Large intestine (tissue), 3 donors: ENCODE data around the gene MON2. TPM values are rescaled to one million over a fixed set of nuclear protein-coding genes. Genes with fewer than 3 reads are reported as not detected.
"Not testable (repeated sequence)": the region's sequence is repeated elsewhere in the genome, so short reads cannot be mapped to it uniquely, and the experiment has no call there.

Experiments used
- DNase-seq, 2 donors: peaks; one replicate each; pipeline versions ENCODE4 v3.0.0 to v3.0.0-alpha.2; 2013
- H3K27ac ChIP-seq: one replicate; pipeline ENCODE4 v1.5.1; 2013; ENCODE audit warnings: low read length
- H3K27me3 ChIP-seq: 2 replicates; pipeline ENCODE4 v1.6.1; 2013; ENCODE audit warnings: low read length; ENCODE audit not compliant: control insufficient read depth, insufficient read depth
- H3K36me3 ChIP-seq: 2 replicates; pipeline ENCODE4 v1.6.1; 2013; ENCODE audit warnings: low read length; ENCODE audit not compliant: control insufficient read depth, insufficient read depth
- H3K4me1 ChIP-seq: one replicate; pipeline ENCODE4 v1.6.1; 2013; ENCODE audit warnings: low read length; ENCODE audit not compliant: control insufficient read depth, insufficient read depth
- H3K4me3 ChIP-seq: one replicate; pipeline ENCODE4 v1.5.1; 2013; ENCODE audit warnings: low read length
- H3K9me3 ChIP-seq: one replicate; pipeline ENCODE4 v1.6.1; 2013; ENCODE audit warnings: mild to moderate bottlenecking, low read depth, low read length, moderate library complexity; ENCODE audit not compliant: control insufficient read depth
- WGBS: methylation state at CpG from one replicate; pipeline ENCODE4 v1.1.5; 2013; ENCODE audit warnings: low lambda C conversion rate; ENCODE audit not compliant: insufficient coverage; 5-methylcytosine and 5-hydroxymethylcytosine counted together
- polyA plus RNA-seq: library from polyadenylated mRNA; unstranded; fragments of 120-200 nt; gene quantifications from one replicate; pipeline ENCODE4 v1.2.1, GENCODE V29; 2013

The MON2 gene
- polyA plus RNA-seq, 1 donor = 49.1 TPM

- Histone ChIP-seq H3K27ac (no peak overlapping the region), H3K9me3 (peaks cover 2% of the 10 kb centered on the region), H3K27me3 (no peaks in the 10 kb centered on the region), H3K4me1 (no peaks in the 10 kb centered on the region), H3K36me3 (peaks cover 9% of the 10 kb centered on the region), H3K4me3 (no peak overlapping the region)
- no peak for DNase-seq
- WGBS = 93% methylated on average over 4 of the region's 4 CpGs
Observed at GRCh38 chr12:62471734-62472133, 5.1 kb downstream of the MON2 start.

GRCh38 chr12:62472472-62472871, 5.8 kb downstream of the MON2 start:
- Histone ChIP-seq H3K4me1 (no peaks in the 10 kb centered on the region), H3K27ac (no peak overlapping the region), H3K4me3 (no peak overlapping the region), H3K36me3 (peaks cover 13% of the 10 kb centered on the region), H3K27me3 (no peaks in the 10 kb centered on the region), H3K9me3 (no peaks in the 10 kb centered on the region)
- no CpG with 5 or more reads among the region's 3 CpGs for WGBS
- DNase-seq = no peak

- Histone ChIP-seq H3K27ac (no peak overlapping the region), H3K9me3 (no peaks in the 10 kb centered on the region), H3K4me3 (no peak overlapping the region), H3K27me3 (no peaks in the 10 kb centered on the region), H3K36me3 (peaks cover 9% of the 10 kb centered on the region), H3K4me1 (no peaks in the 10 kb centered on the region)
- DNase-seq = no peak
- no CpG with 5 or more reads among the region's 4 CpGs for WGBS
Observed at GRCh38 chr12:62481843-62482540, 15.4 kb downstream of the MON2 start.

- H3K27me3 ChIP-seq = no peaks in the 10 kb centered on the region
- no peaks in the 10 kb centered on the region for H3K4me1 ChIP-seq
- WGBS = 92% methylated on average over 2 of the region's 3 CpGs
- no peaks in the 10 kb centered on the region for H3K9me3 ChIP-seq
- peaks cover 5% of the 10 kb centered on the region for H3K36me3 ChIP-seq
- no peak for DNase-seq
- no peak overlapping the region for H3K4me3 ChIP-seq
- H3K27ac ChIP-seq = no peak overlapping the region
Observed at GRCh38 chr12:62482769-62483168, 16.1 kb downstream of the MON2 start.

GRCh38 chr12:62484233-62484632, 17.6 kb downstream of the MON2 start:
- no peak for DNase-seq
- Histone ChIP-seq H3K4me3 (no peak overlapping the region), H3K27me3 (no peaks in the 10 kb centered on the region), H3K27ac (no peak overlapping the region), H3K9me3 (no peaks in the 10 kb centered on the region), H3K4me1 (no peaks in the 10 kb centered on the region), H3K36me3 (peaks cover 4% of the 10 kb centered on the region)
- 80% methylated on average over 1 of the region's 2 CpGs for WGBS

GRCh38 chr12:62505786-62506185, 39.2 kb downstream of the MON2 start:
- peaks cover 35% of the 10 kb centered on the region for H3K36me3 ChIP-seq
- H3K4me3 ChIP-seq = no peak overlapping the region
- H3K27me3 ChIP-seq = no peaks in the 10 kb centered on the region
- WGBS = no CpG with 5 or more reads among the region's 3 CpGs
- H3K9me3 ChIP-seq = no peaks in the 10 kb centered on the region
- H3K27ac ChIP-seq = no peak overlapping the region
- no peak for DNase-seq
- H3K4me1 ChIP-seq = no peaks in the 10 kb centered on the region

GRCh38 chr12:62512901-62513300, 46.3 kb downstream of the MON2 start:
- Histone ChIP-seq H3K4me3 (no peak overlapping the region), H3K4me1 (no peaks in the 10 kb centered on the region), H3K36me3 (peaks cover 17% of the 10 kb centered on the region), H3K27ac (no peak overlapping the region), H3K27me3 (no peaks in the 10 kb centered on the region), H3K9me3 (no peaks in the 10 kb centered on the region)
- whole genome bisulfite sequencing = no CpG with 5 or more reads among the region's 5 CpGs
- DNase-seq = no peak

- not testable (repeated sequence) for H3K9me3 ChIP-seq, H3K27ac ChIP-seq, H3K4me3 ChIP-seq, DNase-seq, H3K27me3 ChIP-seq, H3K4me1 ChIP-seq
- 93% methylated on average over 3 of the region's 3 CpGs for WGBS
- H3K36me3 ChIP-seq = peaks cover 18% of the 10 kb centered on the region
Observed at GRCh38 chr12:62514080-62514479, 47.5 kb downstream of the MON2 start.

GRCh38 chr12:62516927-62517326, 50.3 kb downstream of the MON2 start:
- H3K9me3 ChIP-seq = no peaks in the 10 kb centered on the region
- H3K27me3 ChIP-seq = no peaks in the 10 kb centered on the region
- H3K36me3 ChIP-seq = peaks cover 14% of the 10 kb centered on the region
- no peak for DNase-seq
- no peak overlapping the region for H3K4me3 ChIP-seq
- no peak overlapping the region for H3K27ac ChIP-seq
- H3K4me1 ChIP-seq = no peaks in the 10 kb centered on the region

GRCh38 chr12:62517887-62518286, 51.3 kb downstream of the MON2 start:
- 86% methylated on average over 1 of the region's 2 CpGs for WGBS
- no peaks in the 10 kb centered on the region for H3K4me1 ChIP-seq
- no peak overlapping the region for H3K27ac ChIP-seq
- H3K27me3 ChIP-seq = no peaks in the 10 kb centered on the region
- DNase-seq = no peak
- no peaks in the 10 kb centered on the region for H3K9me3 ChIP-seq
- peaks cover 11% of the 10 kb centered on the region for H3K36me3 ChIP-seq
- H3K4me3 ChIP-seq = no peak overlapping the region

GRCh38 chr12:62519043-62519442, 52.4 kb downstream of the MON2 start:
- DNase-seq = no peak
- Histone ChIP-seq H3K27me3 (no peaks in the 10 kb centered on the region), H3K9me3 (no peaks in the 10 kb centered on the region), H3K4me3 (no peak overlapping the region), H3K4me1 (no peaks in the 10 kb centered on the region), H3K27ac (no peak overlapping the region), H3K36me3 (peaks cover 9% of the 10 kb centered on the region)
- no CpG with 5 or more reads among the region's 5 CpGs for WGBS
